HG03108 (cell line): ENCODE measurements around the gene PITHD1.
"Not testable (repeated sequence)": the region's sequence is repeated elsewhere in the genome, so short reads cannot be mapped to it uniquely, and the experiment has no call there.

Source experiments
- ATAC-seq: cut with Tn5 transposase; IDR thresholded peaks from one replicate; pipeline ENCODE4 v1.9.1; 2021; ENCODE audit warnings: moderate library complexity; ENCODE audit not compliant: unreplicated experiment

Gene PITHD1

GRCh38 chr1:23823767-23824166 is 45.5 kb downstream of the PITHD1 start:
- ATAC-seq = no peak

GRCh38 chr1:23824711-23825075 is 46.5 kb downstream of the PITHD1 start:
- no peak for ATAC-seq

- peak; percentile 84 for ATAC-seq
These were observed 47.0 kb downstream of the PITHD1 start, which contains the start of gene HMGCL for GRCh38 chr1:23825076-23825761. Gene HMGCL (minus strand): TSS chr1:23825429. CDS start chr1:23825415, 14 bp downstream.

- no peak for ATAC-seq
These were observed 47.7 kb downstream of the PITHD1 start for GRCh38 chr1:23825762-23826522.

- ATAC-seq = not testable (repeated sequence)
These were observed 48.4 kb downstream of the PITHD1 start for GRCh38 chr1:23826590-23826989.

GRCh38 chr1:23827717-23828116 is 49.5 kb downstream of the PITHD1 start:
- no peak for ATAC-seq

GRCh38 chr1:23834156-23834555 is 55.9 kb downstream of the PITHD1 start:
- ATAC-seq = not testable (repeated sequence)

GRCh38 chr1:23836037-23836436 is 57.8 kb downstream of the PITHD1 start:
- ATAC-seq = no peak
